HG03135 (cell line): ENCODE measurements around the gene CASTOR1.

Experiments
- ATAC-seq: cut with Tn5 transposase; IDR thresholded peaks from one replicate; pipeline ENCODE4 v1.9.1; 2021; ENCODE audit warnings: mild to moderate bottlenecking, moderate library complexity; ENCODE audit not compliant: unreplicated experiment

CASTOR1 gene

DNA sequence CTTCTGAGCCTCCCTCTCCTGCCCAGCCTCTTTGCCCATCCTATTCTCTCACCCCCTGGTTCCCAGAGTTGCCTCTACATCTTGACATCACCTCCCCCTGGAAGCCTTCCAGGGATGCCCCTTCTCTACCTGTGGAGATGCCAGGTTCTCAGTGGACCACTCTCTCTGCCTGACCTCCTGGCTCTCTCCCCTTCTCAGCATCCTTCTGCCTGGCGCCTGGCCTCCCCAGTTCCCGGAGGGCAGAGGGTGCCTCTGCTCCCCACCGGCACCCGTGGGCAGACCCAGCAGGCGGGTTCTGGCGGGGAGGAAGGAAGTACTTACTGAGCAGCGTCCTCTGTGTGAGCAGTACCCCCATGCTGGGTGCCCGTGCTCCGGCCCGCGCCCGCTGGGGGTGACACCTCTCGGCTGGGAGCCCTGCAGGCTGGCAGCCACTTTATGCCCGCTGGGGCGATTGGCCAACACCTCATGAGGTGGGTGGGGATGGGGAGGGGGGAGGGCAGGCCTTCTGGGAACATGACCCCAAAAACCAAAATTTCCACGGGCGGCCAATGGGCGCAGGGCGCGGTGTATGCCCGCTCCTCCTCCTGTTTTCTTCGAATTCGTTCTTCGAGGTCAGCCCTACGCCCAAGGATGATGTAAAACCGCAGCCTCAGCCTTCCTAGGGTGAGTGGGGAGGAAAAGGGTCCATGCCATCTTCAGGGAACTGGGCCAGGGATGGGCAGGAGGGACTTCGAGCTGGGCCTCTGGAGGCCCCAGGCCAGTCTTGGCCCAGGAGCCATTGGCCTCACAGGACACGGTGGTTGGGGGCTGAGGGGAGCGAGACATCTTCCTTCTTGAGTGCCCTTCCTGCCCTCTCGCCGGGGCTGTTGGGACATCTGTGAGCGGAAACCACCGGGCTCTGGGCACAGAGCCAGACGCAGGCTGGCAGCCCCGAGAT is 22.6 kb downstream of the CASTOR1 start, which contains the start of gene OSM:
OSM (minus strand) TSS at position 407 of the 937 bp plus-strand sequence; CDS start at position 355, 52 bp downstream.
- peak; percentile 20 for ATAC-seq

DNA sequence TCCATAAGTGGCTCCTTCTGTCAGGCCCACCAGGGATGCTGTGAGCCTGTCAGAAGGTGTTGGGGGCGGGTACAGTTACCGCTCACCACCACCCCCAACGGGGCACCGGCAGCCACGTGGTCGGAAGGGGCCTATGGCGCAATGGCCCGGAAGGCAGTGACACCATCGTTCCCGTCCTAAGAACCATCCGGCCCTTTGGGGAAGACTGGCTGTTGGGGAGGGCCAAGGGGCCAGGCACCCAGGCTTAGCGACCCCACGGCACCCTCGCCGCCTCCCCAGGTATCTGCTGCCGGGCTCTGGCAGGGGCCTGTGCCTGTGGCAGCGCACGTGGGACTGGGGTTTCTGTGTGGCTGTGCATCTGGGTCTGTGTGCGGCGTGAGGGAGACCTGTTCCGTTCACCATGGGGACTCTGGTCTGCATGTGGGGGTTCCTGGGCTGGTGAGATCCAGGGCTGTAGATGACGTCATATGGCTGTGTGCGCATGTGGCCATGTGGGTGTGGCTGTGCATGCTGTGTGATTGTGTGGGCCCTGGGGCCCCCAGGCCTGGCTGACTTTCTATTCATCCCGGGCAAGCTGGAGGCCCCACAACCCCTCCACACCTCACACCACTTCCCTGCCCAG is 23.4 kb downstream of the CASTOR1 start:
- ATAC-seq, result peak; percentile 61

DNA sequence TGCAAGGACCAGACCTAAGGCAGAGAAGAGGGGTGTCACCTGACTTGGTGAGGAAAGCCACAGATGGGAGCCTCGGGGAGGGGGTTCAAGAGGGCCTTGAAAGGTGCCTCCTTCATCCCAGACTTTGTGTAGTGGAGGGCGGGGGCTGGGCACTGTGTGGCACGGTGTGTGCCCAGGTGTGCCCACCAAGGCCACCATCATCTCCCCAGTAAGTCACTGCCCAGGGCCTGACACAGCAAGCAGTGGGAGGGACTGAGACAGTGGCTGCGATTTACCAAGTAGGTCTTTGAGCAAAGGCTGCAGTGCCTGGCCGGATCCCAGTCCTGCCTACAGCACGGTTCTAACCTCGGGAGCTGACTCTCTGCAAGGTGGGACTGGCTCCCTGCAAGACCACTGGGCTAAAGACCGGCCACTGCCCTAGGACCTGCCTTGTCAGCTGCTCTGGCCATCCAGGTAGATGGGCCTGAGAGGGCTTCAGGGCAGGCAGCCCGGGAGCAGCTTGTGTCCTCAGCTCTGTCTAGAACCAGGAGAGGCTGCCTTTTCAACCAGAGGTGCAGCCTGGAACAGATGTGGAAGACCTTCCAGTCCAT is 24.1 kb downstream of the CASTOR1 start:
- ATAC-seq, result no peak

DNA sequence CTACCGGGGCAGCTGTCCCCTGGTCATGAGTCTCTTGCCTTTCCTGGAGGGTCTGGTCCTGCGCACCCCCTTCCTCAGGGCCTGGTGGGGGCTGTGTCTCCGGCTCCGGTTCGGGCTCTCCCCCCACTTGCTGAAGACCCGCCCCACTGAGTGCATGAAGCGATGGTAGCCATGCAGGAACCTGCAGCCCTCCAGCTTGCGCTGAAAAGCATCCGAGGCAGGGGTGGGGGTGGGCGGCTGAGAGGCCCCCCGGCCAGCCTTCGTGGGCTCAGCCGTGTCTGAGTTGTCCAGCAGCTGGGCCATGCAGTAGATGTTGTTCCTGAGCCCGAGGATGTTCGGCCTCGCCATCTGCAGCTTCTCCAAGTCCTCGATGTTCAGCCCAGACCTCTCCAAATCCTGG is 25.4 kb downstream of the CASTOR1 start:
- ATAC-seq, result no peak

DNA sequence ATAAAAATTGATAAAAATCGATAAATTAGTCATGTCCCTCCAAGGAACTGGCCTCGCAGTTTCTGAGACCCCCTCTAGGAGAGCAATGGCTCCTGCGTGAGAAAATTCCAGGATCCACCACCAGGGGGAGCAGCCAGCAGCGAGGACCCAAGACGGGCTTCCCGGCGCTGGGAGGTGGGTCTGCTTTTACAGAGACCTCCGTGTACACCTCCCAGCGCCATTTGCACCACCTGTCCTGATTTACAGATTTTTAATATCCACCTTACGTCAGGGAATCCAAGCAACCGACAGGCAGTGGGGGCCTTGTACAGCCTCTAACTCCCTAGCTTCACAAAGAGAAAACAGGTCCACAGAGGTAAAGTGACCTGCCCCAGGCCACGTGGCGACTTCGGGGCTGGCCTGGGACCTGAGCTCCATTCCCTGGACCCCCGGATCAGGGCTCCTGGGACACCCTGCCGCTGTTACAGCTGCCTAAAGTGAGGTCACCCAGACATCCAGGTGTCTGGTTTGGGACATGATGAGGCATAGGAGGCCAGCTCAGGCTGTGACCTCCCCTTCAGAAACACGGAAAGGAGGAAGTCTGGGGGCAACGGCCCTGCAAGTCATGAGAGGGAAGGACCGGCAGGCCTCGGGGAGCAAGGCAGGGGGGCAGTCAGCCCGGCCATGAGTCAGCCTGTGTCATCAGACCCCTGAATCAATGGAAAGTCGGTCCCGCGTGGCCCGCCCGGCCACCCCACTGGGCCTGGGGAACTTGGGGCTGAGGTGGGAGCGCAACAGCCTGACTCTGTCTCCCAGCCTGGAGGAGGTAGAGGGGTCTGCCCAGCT is 26.2 kb downstream of the CASTOR1 start:
- no peak for ATAC-seq

DNA sequence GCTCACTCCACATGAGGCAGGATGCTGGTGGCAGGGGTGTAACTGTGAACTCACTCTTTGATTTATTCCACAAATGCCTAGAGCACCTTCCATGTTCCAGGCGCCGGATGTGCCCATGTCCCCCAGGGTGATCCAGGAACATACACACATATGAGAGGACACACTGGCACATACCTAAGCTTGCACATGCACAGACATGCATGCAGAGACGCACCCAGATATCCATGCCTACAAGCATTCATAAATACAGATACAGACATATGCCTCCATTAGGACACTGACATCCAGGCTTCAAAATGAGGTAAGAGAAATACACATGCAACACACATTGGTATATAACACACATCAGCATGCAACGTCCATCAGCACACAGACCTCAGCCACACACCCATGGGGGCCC is 27.2 kb downstream of the CASTOR1 start:
- ATAC-seq, result no peak

DNA sequence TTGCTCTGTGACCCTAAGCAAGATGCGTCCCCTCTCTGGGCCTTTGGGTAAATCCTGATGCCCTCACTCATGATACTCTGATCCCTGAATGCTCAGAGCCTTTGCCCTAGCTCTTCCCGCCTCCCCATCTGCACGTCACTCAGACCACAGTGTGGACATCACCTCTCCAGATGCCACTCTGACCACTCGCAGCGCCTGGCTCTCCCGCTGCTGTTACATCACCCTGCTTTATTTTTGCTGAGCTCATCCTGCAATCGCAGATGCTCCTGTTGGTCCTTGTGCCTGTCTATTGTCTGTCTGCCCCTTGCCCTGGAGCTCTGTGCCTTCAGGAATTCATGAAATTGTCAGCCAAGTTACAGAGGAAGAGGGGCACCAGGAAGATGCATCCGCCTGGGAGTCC is 28.2 kb downstream of the CASTOR1 start:
- no peak for ATAC-seq

DNA sequence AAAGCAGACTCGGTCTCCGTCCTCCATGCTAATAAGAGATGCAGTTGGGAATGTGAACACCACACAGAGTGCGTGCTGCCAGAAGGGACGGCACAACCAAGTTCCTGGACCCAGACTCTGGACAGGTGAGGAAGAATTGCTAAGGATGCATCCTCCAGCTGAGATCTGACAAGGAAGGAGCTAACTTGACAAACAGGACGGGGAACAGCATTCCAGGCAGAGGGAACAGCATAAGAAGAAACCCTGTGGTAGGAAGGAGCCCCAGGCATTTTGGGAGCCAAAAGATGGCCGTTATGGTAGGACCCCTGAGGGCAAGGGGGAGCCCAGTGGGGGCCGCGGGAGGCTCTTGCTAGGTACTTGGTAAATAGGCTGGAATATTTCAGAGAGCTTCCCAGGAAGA is 28.6 kb downstream of the CASTOR1 start:
- ATAC-seq, result no peak

DNA sequence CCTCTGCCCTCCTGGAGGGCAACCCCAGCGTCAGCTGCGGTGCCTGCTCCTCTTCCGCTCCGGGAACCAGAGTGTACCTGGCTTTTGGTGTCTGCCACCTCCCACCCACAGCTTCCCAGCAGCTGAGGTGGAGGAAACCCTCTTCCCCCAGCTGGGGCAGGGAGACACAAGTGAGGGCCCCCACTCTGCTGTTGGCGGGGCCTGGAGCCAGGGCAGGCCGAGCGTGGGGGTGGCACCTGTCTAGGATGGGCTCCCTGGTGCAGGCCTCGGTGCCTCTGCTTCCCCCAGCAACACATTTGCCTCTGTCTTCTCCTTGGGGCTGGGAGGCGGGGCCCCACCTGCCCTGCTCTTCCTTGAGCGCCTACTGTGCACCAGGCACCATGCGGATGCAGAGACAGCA is 29.0 kb downstream of the CASTOR1 start:
- no peak for ATAC-seq

DNA sequence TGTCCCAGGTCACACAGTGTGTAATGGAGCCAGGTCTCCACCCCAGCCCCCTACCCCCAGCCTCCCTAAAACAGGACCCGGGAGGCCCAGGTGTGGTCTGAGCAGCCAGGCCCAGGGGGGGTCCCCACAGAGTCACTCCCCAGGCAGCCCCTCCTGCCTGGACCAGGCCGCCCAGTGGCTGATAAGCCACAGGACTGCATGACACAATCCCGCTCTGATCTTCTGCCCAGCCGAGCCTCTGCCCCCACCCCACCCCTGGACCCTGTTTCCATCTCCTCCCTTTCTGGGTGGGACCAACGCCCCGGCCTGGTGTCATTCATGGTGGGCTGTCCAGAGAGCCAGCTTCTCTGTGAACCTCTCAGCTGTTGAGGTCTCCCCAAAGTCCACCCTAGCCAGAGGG is 35.0 kb downstream of the CASTOR1 start:
- ATAC-seq, result no peak

DNA sequence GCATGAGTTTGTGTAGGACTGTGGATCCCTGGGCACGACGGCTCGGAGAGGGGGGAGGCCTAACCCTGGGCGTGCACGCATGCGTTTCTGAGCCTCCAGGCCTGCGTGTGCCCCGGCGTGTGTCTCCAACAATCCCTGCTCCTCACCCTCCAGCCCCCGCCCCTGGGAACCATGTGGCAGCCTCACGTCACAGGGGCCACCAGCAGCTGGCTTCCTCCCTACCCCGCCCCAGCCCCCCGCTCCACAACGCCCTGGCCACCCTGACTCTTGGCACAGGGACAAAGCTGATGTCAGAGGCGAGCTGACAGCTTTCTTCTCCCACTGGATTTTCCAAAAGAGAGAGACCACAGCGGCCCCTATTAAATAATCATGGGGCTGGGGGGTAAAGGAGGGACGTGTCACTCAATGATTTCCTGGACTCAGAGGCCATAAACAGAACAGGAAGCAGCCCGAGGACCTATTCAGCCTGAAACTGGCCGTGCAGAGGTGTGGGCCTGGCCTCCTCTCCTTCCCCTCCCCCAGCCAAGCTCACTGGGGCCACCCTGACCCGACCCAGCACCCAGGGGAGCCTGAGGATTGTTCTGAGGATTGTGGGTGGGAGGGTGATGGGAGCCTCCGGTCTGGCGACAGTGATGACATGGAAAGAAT is 36.0 kb downstream of the CASTOR1 start:
- ATAC-seq, result no peak

DNA sequence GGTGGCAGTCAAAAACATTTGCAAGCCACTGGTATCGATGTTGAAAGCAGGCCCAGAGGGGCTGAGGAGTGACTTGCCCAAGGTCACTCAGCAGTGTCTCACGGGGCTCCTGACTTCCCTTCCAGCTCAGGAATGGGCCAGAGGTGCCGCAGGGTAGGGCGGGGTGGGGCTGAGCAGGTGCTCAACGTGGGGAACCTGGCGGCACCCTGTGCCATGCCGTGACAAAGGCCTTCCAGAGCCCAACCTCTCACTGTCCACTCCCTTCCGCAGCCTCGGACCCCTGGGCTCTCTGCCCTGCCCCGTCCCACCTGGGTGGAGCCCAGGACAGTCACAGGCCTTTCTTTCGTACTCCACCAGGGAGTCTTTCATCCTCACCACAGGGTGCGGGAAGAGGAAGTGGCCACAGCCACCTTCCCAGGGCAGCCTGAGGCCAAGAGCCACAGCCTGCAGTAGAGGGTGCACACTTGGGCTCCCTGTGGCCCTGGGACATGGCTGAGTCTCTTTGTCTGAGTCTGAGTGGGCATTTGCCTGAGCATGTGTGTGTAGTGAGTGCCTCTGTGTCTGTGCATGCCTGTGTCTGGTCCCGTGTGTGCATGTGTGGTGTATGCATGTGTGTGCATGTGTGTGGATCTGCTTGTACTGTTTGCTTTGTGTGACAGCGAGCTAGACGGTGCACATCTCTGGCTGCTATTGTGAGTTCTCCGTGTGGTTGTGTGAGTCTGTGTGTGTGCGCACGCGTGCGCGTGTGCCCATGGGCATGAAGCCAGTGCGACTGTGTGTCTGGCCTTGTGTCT is 36.7 kb downstream of the CASTOR1 start:
- no peak for ATAC-seq

DNA sequence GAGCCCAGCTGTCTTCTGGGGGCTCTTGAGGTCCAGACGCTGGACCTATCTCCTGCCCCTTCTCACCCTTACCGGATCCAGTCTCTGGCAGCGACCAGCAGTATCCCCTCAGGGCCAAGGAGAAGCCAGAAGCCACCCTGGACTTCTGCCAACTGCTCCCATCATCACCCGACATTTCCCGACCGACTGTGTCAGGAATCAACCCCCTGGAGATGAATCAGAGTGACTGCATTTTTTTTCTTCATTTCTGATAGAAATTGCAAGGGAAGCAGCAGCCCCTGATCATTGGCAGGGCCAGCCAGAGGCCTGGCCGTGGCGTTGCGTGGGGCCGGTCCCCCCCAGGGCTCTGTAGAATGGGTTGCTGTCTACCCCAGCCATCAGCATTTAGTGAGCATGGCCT is 37.6 kb downstream of the CASTOR1 start:
- ATAC-seq, result no peak

DNA sequence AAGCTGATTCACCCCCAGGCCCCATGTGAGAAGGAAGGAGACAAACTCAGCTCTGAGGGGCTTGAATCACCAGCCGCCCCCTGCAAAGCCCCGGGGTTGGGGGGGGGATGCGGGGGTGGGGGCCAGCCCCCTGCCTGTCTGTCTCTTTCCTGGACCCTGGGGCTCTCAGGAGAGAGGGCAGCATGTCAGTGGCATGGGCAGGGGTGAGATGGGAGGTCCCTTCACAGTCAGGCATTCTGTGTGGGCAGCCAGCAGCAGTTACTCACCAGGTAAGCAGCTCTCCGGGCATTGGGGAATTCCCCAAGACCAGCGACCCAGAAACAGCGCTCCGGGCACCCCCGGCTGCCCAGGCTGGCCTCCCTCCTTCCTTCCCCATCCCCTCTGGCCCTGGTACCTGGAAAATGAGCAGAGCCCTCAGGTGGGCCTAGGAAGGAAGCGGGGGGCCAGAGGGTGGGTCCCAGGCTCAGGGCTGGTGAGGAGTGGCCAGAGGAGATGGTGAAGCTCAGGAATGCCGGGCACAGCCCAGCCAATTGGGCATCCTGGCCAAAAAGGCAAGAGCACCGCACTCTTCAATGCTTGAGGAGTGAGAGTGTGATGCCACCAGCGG is 38.5 kb downstream of the CASTOR1 start:
- ATAC-seq, result no peak

DNA sequence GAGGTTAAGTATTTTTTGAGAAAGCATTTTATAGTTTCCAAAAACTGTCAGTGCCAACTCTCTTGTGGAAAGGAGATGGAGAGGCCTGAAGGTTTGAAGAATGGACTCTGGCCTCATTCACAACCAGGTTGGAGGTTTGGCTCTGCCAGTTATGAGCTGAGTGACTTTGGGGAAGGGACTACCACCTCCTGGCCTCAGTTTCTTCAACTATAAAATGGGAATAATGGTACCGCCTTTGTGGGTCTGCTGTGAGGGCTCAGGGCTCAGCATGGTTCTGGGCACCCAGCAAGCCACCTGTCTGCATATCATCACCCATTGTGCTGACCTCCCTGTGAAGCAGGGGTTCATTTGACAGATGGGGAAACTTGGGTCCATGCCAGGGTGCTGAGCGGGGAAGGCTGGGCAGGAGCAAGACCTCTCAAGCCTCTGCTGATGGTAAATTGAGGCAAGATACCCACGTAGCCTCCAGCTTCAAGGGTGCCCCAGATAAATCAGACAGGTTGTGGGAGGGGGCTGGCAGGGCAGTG is 39.2 kb downstream of the CASTOR1 start:
- no peak for ATAC-seq

DNA sequence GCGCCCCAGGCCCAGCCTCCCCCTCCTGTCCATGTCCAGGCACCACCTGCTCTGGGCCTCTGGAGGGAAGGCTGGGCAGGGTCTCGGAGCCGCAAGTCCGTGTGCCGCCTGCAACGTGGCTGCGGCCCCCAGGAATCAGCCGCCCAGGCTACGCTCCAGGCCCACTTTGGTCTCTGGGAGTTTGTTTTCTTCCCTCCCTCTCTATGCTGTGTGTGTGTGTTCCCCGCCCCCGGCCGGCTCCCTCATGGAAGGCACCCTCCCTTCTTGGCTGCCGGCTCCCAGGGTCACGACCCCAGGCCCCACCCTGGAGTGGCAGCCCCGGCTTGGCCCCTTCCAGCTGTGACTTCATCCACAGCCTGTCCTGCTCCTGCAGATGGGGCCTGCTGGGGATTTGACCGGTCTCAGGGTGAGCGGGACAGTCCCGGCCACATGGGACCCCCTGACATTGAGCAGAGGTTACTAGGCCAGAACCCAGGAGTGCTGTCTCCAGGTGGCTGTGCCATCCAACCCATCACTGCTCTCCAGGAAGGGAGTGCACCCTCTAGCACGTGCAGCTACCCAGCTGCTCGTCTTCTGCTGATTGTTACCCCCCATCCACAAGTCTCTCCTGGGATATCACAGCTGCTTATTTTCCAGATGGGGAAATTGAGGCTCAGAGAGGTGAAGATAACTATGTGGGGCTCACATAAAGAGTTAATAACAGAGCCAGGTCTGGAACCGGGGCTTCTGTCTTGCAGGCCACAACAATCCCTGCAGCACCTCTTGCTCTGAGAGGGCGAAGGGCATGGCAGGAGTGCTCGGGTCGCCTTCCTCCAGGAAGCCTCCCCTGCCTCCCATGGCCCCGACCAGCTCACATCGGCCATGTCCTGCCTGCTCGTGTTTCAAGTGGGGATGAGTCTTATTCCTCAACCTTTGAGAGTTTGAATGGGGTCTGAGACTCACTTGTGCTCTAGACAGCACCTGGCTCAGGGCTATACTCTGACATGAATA is 40.0 kb downstream of the CASTOR1 start:
- no peak for ATAC-seq

DNA sequence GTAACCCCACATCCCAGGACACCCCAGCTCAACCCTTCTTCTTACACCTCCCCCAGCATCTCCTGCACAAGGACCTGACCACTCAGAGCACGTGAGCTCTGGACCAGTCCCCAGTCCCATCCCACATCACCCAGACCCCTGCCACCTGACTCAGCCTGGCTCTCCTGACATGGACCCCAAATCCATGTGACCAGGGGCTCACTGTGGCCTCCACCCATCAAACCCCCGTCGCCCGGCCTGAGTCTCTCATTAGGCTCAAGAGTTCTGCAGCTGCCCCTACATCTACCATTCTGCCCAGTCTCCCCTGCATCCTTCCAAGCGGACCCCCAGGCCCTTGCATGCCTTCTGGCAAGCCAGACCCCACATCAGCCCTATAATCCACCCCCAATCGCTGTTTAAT is 40.8 kb downstream of the CASTOR1 start:
- no peak for ATAC-seq

DNA sequence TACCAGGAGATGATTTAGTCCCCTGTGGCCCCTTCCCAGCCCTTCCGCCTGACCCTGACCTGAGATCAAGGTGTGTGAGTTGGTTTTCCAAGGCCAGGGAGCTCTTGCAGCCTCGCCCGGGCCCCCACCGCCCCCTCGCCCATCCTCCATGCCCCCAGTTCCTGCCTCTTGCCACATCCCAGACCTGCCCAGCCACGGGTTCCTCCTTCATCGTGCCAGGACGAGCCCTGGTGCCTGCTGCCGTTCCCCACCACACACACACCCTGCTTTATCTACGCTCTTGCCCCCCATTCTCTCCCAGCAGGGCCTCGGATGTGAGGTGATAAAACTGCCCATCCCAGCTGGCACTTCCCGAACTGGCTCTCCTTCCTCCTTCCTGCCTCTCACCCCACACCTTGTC is 41.3 kb downstream of the CASTOR1 start:
- ATAC-seq, result no peak
